ENCODE results near the gene NAA60.
"Not testable (repeated sequence)": the region's sequence is repeated elsewhere in the genome, so short reads cannot be mapped to it uniquely, and the experiment has no call there.

The NAA60 gene

DNA sequence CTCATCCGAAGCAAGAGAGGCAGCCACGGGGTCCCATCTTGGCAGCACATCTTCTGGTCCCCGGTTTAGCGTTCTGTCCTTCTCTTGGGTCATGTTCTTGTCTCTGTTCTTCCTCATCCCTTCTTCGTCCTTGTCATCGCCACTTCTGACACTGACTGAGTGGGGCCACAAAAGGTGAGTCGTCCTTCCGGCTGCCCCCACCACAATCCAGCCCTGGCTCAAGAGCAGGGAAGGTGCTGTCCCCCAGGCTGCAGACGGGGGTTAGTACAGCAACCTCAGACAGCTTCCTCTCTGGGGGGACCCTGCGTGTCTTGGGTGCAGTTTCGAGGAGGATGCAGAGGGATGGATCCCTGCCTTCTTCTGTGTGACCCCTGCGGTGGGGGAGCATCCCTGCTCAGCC lies 21.8 kb downstream of the NAA60 start:
- no peak for DNase-seq

DNA sequence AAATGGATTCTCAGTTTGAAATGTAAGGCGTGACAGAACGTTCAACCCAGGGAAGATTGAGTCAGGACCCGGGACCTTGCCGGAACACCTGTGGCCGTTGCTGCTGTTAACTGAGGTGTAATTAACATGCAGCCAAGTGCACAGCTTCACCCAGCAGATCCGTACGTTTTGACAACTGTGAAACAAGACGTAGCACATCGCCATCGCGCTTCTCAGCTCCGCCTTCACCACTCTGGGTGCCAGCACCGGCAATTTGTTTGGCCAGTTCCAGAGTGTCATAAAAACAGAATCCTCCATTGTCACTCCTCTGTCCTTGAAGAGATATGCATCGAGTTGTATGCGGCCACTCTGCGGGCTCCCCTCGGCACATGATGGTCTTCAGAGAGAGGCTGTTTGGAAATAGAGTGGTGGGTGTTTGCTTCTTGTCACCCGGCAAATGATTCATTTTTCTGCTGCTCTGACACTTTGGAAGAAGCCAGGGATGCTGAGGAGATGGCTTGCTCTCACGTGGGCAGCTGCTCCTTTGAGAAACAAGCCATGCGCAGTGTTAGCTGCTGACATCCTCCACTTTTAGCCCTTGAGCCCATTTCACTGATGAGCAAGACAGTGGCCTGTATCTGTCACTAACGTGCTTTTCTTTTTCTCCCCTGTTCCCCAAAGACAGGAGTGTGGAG lies 22.6 kb downstream of the NAA60 start:
- DNase-seq, result no peak

DNA sequence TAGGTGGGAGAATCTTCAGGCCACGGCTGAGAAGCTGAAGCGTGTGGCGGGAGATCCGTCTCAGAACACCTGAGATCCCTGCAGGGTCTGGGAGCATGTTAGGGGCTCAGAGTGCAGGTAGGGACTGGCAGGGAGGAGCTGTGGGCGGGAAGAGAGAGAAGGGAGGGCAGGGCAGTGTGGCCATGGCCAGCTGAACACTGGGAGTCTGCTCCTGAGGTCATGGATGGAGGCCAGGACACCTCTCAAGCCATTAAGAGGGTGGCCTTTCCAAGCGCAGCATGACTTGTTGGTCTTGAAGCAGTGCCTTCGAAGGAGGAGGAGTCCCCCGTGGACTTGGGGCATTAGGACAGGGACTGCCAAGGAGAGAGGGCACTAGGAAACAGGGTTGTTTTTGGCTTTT lies 23.7 kb downstream of the NAA60 start:
- DNase-seq, result no peak

DNA sequence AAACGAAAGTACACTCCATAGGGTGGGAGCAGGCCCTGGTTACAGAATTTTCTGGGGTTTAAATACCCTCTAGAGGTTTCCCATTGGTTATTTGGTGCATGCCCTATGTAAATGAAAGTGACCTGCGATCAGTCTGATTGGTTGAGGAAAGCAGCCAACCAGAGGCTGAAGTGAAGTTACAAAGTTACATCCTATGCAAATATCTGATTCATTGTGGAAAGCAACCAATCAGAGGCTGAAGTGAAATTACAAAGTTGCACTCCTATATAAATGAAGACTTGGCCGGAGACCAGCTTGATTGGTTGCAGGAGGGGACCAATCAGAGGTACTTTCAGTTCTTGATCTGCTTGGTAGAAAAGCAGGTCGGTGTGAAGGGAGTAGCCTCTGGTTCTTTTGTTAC lies 24.4 kb downstream of the NAA60 start:
- peak; percentile 84 for DNase-seq

DNA sequence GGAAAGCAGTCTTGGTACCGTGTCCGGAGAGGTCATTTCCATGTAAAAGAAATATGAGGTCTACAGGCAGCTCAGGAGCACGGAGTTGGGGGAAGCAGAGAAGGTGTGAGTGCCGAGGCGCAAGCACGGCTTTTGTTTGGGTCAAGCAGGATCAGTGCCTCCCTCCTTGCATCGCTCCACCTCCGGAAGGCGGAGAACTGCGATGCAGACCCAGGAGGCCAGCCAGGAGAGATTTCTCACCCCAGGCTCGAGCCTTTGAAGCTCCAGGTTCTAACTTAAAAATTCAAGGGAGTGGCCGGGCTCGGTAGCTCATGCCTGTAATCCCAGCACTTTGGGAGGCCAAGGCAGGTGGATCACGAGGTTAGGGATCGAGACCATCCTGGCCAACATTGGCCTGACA lies 25.0 kb downstream of the NAA60 start:
- no peak for DNase-seq

DNA sequence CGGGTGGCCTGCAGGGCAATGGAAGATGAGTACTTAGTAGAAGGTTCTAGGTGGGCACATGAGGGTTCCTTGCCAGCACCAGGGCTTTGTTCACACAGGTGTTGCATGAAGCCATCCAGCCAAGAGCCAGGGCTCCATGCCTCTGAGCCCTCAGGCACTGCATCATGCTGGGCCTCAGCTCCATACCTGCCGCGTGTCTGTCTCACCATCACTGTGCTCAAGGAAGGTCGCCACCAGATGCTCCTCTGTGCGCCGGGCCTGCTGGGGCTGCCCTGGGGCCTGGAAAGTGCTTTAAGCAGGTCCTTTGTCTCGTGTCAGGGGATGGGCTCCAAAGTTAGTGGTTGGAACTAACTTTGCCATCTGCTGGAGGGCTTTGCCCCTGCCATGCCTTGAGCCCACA lies 26.3 kb downstream of the NAA60 start:
- DNase-seq, result no peak

- no peak for DNase-seq
Observed at GRCh38 chr16:3470723-3471122, 27.2 kb downstream of the NAA60 start.

DNA sequence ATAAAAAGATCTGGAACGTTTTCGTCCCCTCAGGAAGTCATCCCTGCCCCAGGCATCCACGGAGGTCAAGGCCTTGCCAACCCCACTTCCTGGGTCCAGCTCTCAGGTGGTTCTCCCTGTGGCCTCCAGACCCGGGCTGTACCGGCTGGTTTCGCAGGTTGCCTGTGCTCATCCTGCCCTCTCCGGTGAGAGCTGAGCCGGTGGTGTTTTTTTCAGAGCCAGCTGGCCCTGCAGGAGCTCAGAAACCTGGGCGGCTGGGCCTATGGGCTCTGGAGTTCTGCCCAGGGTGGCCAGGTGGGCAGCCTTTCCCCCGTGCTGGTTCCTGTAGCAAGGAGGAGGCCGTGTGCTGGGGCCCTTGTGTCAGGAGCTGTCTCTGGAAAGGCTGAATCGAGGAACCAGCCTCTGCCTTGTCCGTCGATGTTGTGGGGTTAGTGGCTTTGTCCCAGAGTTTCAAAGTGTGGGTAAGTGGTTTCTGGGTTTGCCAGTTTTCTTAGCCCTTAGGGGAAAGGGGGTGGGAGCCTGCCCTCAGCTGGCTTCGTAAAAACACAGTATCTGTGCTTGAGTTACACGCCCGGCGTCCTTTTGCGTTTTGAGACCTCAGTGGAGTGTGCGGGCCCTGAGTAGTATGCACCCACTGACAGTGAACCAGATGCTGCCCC lies 28.2 kb downstream of the NAA60 start:
- no peak for DNase-seq

- DNase-seq, result no peak
Observed at GRCh38 chr16:3472878-3473595, 29.6 kb downstream of the NAA60 start.

GRCh38 chr16:3473596-3473943 lies 30.1 kb downstream of the NAA60 start:
- not testable (repeated sequence) for DNase-seq

DNA sequence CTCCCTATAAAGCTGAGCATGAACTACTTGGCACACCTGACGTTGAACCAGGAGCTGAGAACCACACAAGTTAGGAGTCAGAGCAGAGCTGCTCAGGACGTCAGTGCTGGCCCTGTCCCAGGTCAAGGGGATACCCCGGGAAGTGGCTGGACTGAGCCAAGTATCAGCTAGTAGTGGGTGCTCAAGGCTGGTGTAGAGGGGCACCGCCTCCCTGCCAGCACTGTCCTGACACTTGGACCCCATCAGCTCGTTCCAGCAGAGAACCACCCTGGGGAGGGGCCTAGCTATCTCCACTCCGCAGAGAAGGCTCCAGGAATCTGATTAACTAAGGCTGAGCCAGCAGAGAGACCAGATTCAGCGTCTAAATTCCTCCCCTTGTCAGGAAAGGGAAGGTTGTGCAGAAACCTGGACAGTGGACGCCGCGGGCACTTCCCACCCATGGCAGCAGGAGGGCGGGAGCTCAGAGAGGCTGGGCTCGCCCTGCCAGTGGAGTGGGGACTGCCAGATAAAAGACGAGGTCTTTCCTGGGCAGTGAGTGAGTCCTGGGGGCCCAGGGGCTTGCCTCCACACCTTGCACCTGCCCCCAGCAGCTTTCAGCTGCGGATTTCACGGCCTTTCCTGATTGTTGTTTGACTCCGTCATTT lies 30.8 kb downstream of the NAA60 start:
- no peak for DNase-seq

GRCh38 chr16:3474870-3475269 lies 31.4 kb downstream of the NAA60 start:
- DNase-seq, result not testable (repeated sequence)

GRCh38 chr16:3475604-3476375 lies 32.3 kb downstream of the NAA60 start:
- no peak for DNase-seq

DNA sequence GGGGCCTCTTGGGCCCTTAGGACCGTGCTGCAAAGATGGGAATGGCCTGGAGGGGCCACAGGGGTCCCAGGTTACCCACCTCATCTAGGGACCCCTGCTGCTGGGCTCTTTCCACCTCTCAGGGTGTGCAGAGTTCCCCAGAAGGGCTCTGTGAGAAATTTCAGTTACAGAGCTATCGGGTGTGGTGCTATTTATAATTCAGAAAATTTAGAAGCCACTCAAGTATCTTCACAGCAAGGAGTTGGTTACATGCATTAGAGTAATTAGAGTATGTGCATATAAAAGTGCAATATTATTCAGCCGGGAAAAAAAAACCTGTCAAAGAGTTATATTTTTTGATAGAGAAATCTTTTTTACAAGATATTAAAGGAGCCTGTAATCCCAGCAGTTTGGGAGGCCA lies 32.9 kb downstream of the NAA60 start:
- no peak for DNase-seq

- no peak for DNase-seq
Observed at GRCh38 chr16:3478242-3478925, 34.9 kb downstream of the NAA60 start.

DNA sequence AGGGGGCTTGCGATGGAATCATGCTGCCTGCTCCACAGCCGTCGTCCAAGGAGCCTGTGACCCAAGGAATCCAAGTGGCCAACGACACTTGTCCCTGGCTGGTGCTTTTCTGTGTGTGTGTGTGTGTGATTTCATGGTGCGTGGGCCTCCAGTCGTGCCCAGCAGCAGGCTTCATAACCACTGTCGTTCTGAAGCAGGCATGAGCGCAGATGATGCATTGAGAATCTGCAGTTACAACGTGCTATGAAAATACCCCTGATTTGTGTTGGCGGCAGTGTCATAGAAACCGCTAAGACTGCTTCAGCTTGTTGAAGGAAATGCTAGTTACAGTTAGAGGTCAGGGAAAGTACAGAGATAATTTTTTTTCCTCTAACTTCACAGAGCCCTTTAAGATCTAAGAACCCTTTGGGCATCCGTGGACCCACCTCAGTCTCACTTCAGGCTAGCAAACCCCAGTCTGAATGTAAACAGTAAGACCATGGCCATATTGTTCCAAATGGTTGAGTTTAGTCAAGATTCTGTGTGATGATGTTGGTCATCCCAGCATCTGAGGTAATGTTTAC lies 36.3 kb downstream of the NAA60 start:
- no peak for DNase-seq

- no peak for DNase-seq
Observed at GRCh38 chr16:3480901-3481695, 37.6 kb downstream of the NAA60 start.

DNA sequence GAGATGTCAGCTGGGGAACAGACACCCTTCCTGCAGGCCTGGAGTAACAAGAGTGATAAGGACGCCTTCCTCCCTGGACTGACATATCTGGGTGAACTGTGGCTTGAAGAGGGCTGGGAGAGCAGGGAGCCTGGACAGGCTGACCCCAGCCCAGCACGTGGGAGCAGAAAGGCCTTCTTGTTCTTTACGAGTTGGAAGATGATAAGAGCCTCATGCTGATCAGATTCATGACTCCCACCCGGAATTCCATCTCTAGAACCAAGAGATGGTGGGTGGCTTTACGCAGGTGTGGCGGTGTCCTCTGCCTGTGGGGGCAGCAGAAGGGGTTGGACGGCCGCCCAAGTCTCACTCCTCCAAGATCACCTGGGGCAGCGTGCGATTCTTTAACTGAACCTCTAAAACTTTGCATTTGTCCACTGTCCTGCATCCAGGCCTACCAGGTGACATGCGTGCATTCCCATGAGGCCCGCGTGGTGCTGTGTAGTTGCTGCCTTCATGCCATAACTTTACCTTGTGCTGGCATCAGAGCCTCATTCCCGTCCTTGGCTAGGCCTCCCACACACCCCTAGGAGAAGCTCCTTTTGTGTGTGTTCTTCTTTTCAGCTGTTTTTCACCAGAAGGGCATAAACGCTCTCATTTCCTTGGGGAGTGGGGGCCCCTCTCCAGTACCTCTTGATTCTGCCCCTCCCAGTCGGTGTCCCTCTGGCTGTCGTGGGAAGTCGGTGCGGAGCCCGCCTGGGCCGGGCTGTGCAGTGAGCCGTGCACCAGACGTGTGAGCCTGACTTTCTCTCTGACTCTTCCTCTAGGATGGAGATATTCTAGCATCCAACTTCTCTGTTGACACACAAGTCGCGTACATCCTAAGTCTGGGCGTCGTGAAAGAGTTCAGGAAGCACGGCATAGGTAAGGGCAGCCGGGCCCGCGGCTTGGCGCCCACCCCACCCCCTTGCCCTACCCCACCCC lies 38.5 kb downstream of the NAA60 start:
- DNase-seq, result no peak

- DNase-seq, result no peak
Observed at GRCh38 chr16:3482659-3483241, 39.3 kb downstream of the NAA60 start.

All from OCI-M1 (cell line).